Nephron (organoid): ENCODE data around the gene APOC1.
"Not testable (repeated sequence)": the region's sequence is repeated elsewhere in the genome, so short reads cannot be mapped to it uniquely, and the experiment has no call there.

Source experiments
- H3K27ac Mint-ChIP-seq, 3 experiments: 2 replicates each; pipeline ENCODE4 v1.8.0; 2020; ENCODE audit warnings: mixed read lengths in 3 of 3, mild to moderate bottlenecking in 2 of 3, moderate library complexity in 1 of 3
- H3K27me3 Mint-ChIP-seq: 2 replicates; pipeline ENCODE4 v1.8.0; 2021; ENCODE audit warnings: low read depth, mild to moderate bottlenecking, moderate library complexity, mixed read lengths
- H3K36me3 Mint-ChIP-seq: 2 replicates; pipeline ENCODE4 v1.8.0; 2020; ENCODE audit warnings: low read depth, mixed read lengths
- H3K4me1 Mint-ChIP-seq: 2 replicates; pipeline ENCODE4 v1.8.0; 2020; ENCODE audit warnings: mixed read lengths
- H3K4me3 Mint-ChIP-seq, 3 experiments: 2 replicates each; pipeline ENCODE4 v1.8.0; 2020; ENCODE audit warnings: mild to moderate bottlenecking in 3 of 3, mixed read lengths in 3 of 3, moderate library complexity in 2 of 3
- H3K9me3 Mint-ChIP-seq: 2 replicates; pipeline ENCODE4 v1.8.0; 2020; ENCODE audit warnings: mixed read lengths
- TF ChIP-seq, protein P1 (sequence below), 3 experiments: fragments of 200-600 bp; sonication (generic); IDR thresholded peaks; one replicate each; pipeline ENCODE4 v1.5.0; 2021; ENCODE audit warnings: antibody characterized with exemption in 3 of 3; ENCODE audit not compliant: unreplicated experiment in 3 of 3

The APOC1 gene

GRCh38 chr19:44879309-44880065, 34.9 kb upstream of the APOC1 start:
- Mint-ChIP-seq H3K4me1 (peaks cover 20% of the 10 kb centered on the region), H3K9me3 (no peaks in the 10 kb centered on the region), H3K27me3 (no peaks in the 10 kb centered on the region), H3K4me3 (peak overlapping the region in 1 of 3 experiments; percentile 16), H3K36me3 (peaks cover 37% of the 10 kb centered on the region), H3K27ac (peak overlapping the region in 2 of 3 experiments; percentile 74 to 80)
- TF ChIP-seq, protein P1, sequence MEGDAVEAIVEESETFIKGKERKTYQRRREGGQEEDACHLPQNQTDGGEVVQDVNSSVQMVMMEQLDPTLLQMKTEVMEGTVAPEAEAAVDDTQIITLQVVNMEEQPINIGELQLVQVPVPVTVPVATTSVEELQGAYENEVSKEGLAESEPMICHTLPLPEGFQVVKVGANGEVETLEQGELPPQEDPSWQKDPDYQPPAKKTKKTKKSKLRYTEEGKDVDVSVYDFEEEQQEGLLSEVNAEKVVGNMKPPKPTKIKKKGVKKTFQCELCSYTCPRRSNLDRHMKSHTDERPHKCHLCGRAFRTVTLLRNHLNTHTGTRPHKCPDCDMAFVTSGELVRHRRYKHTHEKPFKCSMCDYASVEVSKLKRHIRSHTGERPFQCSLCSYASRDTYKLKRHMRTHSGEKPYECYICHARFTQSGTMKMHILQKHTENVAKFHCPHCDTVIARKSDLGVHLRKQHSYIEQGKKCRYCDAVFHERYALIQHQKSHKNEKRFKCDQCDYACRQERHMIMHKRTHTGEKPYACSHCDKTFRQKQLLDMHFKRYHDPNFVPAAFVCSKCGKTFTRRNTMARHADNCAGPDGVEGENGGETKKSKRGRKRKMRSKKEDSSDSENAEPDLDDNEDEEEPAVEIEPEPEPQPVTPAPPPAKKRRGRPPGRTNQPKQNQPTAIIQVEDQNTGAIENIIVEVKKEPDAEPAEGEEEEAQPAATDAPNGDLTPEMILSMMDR (IDR thresholded peaks at IDR 0.05; ENCODE audit: unreplicated experiment in 3 of 3), result no peak

DNA sequence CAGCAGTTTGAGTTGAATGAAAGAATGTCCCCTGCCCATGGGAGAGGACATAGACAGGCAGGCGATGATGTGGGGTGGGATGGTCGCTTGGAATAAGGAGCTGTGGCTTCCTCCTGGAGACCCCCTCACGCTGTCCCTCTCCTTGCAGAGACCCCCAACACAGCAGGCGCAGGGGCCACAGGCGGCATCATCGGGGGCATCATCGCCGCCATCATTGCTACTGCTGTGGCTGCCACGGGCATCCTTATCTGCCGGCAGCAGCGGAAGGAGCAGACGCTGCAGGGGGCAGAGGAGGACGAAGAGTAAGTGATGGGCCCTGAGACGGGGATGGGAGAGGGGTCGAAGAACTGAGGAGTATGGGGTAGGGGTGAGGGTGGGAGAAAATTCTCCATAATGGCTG, 32.3 kb upstream of the APOC1 start:
- Mint-ChIP-seq H3K4me1 (peaks cover 4% of the 10 kb centered on the region), H3K27me3 (no peaks in the 10 kb centered on the region), H3K4me3 (no peak overlapping the region), H3K27ac (peak overlapping the region in 2 of 3 experiments; percentile 12 to 15), H3K36me3 (peaks cover 34% of the 10 kb centered on the region), H3K9me3 (no peaks in the 10 kb centered on the region)
- TF ChIP-seq, protein P1 (IDR thresholded peaks at IDR 0.05; ENCODE audit: unreplicated experiment in 3 of 3), result no peak

- H3K36me3 Mint-ChIP-seq, result peaks cover 38% of the 10 kb centered on the region
- H3K4me3 Mint-ChIP-seq, H3K27me3 Mint-ChIP-seq, H3K4me1 Mint-ChIP-seq, H3K27ac Mint-ChIP-seq, H3K9me3 Mint-ChIP-seq: not testable (repeated sequence)
Observed at GRCh38 chr19:44882619-44883397, 31.6 kb upstream of the APOC1 start.

GRCh38 chr19:44883922-44884321, 30.5 kb upstream of the APOC1 start:
- no peaks in the 10 kb centered on the region for H3K27me3 Mint-ChIP-seq
- peaks cover 45% of the 10 kb centered on the region for H3K36me3 Mint-ChIP-seq
- H3K27ac Mint-ChIP-seq, result peak overlapping the region in 2 of 3 experiments; percentile 46 to 62
- H3K4me1 Mint-ChIP-seq, result no peaks in the 10 kb centered on the region
- TF ChIP-seq, protein P1 (IDR thresholded peaks at IDR 0.05; ENCODE audit: unreplicated experiment in 3 of 3), result no peak
- H3K4me3 Mint-ChIP-seq, result no peak overlapping the region
- no peaks in the 10 kb centered on the region for H3K9me3 Mint-ChIP-seq

DNA sequence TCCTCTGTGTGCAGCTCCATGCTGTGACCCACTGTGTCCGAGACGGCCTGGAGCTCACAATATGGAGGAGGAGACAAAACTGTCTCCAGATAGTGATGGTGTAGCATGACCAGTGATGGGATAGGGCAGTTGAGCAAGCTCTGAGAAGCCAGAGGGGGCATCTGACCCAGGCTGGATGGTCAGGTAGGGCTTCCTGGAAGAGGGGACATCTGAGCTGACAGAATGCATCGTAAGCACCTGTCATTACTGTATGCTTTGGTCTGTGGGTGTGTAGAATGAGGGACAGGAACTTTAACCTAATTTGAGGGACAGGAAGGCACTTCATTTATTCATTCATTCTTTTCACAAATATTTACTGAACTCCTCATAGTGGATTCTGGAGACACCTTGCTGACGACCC, 29.8 kb upstream of the APOC1 start:
- Mint-ChIP-seq H3K36me3 (peaks cover 48% of the 10 kb centered on the region), H3K27me3 (no peaks in the 10 kb centered on the region), H3K27ac (peak overlapping the region in 2 of 3 experiments; percentile 46 to 62), H3K9me3 (no peaks in the 10 kb centered on the region), H3K4me1 (no peaks in the 10 kb centered on the region), H3K4me3 (no peak overlapping the region)
- TF ChIP-seq, protein P1 (IDR thresholded peaks at IDR 0.05; ENCODE audit: unreplicated experiment in 3 of 3), result no peak

DNA sequence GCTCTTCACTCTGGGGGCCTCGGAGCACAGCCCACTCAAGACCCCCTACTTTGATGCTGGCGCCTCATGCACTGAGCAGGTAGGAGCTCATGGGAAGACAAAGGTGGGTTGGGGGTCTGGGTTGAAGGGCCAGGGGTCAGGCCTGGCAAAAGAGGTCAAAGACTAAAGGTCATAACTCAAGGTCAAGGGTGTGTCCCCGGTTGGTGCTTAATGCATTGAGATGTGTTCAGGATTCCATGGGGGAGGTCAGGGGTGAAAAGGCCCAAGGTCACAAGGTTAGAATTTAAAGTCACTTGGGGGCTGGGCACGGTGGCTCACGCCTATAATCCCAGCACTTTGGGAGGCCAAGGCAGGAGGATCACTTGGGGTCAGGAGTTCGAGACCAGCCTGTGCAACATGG, 28.3 kb upstream of the APOC1 start:
- TF ChIP-seq, protein P1 (IDR thresholded peaks at IDR 0.05; ENCODE audit: unreplicated experiment in 3 of 3), result no peak
- H3K4me3 Mint-ChIP-seq, result no peak overlapping the region
- H3K4me1 Mint-ChIP-seq, result peaks cover 5% of the 10 kb centered on the region
- H3K9me3 Mint-ChIP-seq, result no peaks in the 10 kb centered on the region
- peaks cover 48% of the 10 kb centered on the region for H3K36me3 Mint-ChIP-seq
- no peaks in the 10 kb centered on the region for H3K27me3 Mint-ChIP-seq
- no peak overlapping the region for H3K27ac Mint-ChIP-seq
